Measurements from ENCODE around the gene BRD4.

GRCh38 chr19:15323496-15324235, 8.7 kb downstream of the BRD4 start:
- TF ChIP-seq ZEB2 (tag by site-specific recombination; IDR thresholded peaks at IDR 0.05) (no peak), REST (tag by site-specific recombination; IDR thresholded peaks at IDR 0.05) (no peak), CTCF (tag by site-specific recombination; IDR thresholded peaks at IDR 0.05) (no peak), ZSCAN4 (tag by site-specific recombination; IDR thresholded peaks at IDR 0.05) (no peak), SCRT1 (tag by site-specific recombination; IDR thresholded peaks at IDR 0.05; ENCODE audit: borderline replicate concordance) (no peak), ZNF274 (IDR thresholded peaks at IDR 0.05; ENCODE audit: low read length) (no peak), ZNF274 (tag by site-specific recombination; IDR thresholded peaks at IDR 0.05; ENCODE audit: borderline replicate concordance) (no peak)

All from HEK293 (cell line).